GM10847 (cell line): ENCODE data around the gene IVNS1ABP.

Experiments
- POLR2A ChIP-seq: IDR thresholded peaks from 2 replicates; pipeline ENCODE4 v1.6.1; 2011; ENCODE audit not compliant: insufficient read length; ENCODE audit errors: extremely low read depth

IVNS1ABP gene

DNA sequence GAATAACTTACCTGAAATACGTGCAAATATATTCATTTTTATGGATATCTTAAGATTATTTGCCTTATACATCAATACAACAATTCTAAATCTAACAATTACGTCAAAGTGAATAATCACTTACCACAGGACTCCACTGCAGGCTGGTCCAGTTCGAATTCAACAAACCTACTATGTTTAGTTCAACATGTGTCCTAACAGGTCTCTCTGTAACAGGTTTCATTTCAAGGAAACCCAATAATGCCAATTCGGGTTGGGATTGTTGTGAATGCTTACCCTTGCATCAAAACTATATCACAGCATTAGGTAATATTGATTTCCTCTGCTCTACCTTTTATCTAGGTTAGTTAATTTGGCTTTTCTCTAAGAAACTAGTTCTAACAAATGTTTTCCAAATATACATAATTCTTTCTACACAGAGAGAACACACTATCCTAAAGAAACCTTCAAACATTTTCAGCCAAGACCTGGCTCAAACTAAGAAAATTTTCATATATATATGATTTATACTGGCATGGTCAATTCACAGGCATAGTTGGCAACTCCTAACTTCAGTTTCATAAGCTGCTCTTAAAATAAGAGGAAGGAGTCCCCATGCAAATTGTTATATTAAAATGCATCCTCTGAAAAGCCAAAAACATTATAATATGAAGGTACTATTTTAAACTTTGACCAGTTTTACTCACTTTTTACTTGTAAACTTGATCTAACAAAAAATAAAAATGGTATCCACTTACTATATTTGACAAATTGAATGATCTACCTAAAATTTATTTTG lies 4.5 kb downstream of the IVNS1ABP start:
- no peak for TF ChIP-seq POLR2A

DNA sequence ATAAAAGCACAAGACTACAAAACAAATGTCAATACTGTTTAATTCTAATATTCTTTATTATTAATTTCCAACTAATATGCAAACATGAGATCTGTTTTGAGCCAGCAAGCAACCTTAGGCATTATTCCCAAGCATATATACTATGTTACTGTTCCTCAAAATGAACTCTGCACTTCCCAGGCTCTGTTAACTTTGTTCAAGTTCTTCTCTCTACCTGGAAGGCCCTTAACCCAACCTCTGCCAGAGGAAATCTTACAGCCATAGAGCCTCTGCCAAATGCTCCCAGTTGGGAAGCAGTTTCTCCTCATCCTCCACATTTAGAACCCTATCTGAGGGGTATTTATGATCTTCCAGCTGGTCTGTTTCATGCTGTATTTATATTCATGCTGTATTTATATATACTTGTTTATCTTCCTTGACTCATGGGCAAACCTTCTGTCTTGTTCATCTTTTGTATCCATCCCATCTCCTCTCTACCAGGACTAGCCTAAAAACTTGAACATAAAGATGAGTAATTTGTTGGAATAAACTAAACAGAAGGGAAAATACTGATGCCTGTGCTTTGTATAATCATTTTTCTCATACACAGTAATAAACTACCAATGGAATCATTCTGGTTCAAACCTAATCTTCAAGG lies 5.3 kb downstream of the IVNS1ABP start:
- no peak for TF ChIP-seq POLR2A

GRCh38 chr1:185309566-185309965 lies 7.5 kb downstream of the IVNS1ABP start:
- no peak for TF ChIP-seq POLR2A

- no peak for TF ChIP-seq POLR2A
Measured at GRCh38 chr1:185308126-185308525, 8.9 kb downstream of the IVNS1ABP start.

- no peak for TF ChIP-seq POLR2A
Measured at GRCh38 chr1:185305419-185305818, 11.6 kb downstream of the IVNS1ABP start.

DNA sequence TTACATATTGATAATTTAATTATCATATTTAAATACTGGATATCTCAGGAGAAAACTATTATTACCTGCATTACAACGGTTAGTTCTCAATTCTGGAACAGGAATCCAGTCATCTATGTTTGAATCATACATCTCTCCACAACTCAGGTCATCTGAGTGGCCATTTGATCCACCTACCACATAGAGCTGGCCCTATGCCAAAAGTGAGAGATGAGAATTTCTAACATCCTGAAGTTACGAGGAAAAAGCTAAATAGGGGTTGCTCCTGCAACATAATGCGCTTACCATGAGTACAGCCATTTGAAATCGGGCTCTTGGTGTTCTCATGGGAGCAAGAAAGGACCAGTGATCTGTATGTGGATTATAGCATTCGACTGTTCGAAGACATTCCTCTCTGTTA lies 16.9 kb downstream of the IVNS1ABP start:
- no peak for TF ChIP-seq POLR2A

DNA sequence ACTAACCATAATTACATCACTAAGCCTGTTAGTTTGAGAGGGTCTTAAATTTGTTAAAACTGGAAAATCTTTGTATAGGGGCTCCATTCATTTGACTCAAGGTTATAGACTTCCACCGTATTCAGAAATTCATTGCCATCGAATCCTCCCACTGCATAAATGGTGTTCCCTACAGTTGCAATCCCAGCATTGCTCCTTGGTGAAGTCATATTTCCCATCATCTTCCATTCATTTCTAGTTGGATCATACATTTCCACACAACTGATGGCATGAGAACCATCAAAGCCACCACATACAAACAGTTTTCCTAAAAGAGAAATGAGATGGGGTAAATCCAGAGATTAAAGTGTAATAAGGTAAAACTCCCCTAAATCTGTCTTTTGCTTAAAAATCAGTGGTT lies 19.1 kb downstream of the IVNS1ABP start:
- no peak for TF ChIP-seq POLR2A

GRCh38 chr1:185295091-185295490 lies 22.0 kb downstream of the IVNS1ABP start:
- TF ChIP-seq POLR2A: no peak

- TF ChIP-seq POLR2A: no peak
Measured at GRCh38 chr1:185293967-185294542, 23.0 kb downstream of the IVNS1ABP start.

GRCh38 chr1:185292237-185292636 lies 24.8 kb downstream of the IVNS1ABP start:
- no peak for TF ChIP-seq POLR2A

DNA sequence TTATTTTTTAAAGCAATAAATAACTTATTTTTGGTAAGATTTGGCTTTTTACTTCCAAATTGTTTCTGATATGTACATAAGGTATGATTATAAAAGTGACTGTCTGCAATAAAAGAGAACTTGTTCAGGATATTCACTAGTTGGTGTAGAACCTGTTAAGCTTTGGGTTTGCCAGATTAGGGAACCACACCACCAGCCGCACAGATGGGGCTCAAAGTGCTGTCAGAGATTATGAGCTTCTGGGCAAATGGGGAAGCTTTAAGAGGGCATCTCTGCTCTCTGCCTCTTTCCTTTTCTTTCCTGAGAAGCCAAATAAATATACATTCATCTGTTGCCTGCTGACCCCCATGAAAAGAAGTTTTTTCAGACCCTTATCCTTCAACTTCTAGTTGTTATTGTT lies 25.4 kb downstream of the IVNS1ABP start:
- TF ChIP-seq POLR2A: no peak

DNA sequence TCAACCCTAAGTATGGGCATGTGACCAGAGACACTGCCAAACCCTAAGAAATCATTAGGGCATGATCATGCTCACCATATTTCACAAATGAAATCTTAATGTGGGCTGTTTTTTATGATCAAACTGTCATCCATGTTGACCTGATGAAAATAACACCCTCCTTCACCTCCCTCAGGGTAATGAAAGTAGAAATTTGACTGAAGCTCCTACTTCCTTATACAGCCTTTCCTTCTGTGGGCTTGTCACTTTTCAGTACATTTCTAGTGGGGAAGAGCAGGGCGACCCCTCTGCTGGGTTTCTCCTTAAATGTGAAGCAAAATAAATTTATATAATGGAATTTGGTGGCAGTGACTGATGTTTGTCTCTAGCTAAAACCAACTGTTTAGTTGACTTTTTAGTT lies 25.9 kb downstream of the IVNS1ABP start:
- no peak for TF ChIP-seq POLR2A

DNA sequence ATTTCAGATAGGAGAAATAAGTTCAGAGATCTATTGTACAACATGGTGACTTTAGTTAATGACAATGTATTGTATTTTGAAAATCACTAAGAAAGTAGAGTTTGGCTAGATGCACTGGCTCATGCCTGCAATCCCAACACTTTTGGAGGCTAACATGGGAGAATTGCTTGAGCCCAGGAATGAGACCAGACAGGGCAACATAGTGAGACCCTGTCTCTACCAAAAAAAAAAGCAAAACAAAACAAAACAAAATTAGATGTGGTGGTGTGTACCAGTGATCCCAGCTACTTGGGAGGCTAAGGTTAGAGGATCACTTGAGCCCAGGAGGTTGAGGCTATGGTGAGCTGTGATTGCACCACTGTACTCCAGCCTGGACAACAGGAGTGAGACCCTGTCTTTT lies 27.2 kb downstream of the IVNS1ABP start:
- TF ChIP-seq POLR2A: no peak

GRCh38 chr1:185288435-185288834 lies 28.6 kb downstream of the IVNS1ABP start:
- TF ChIP-seq POLR2A: no peak

GRCh38 chr1:185287451-185287850 lies 29.6 kb downstream of the IVNS1ABP start:
- no peak for TF ChIP-seq POLR2A

DNA sequence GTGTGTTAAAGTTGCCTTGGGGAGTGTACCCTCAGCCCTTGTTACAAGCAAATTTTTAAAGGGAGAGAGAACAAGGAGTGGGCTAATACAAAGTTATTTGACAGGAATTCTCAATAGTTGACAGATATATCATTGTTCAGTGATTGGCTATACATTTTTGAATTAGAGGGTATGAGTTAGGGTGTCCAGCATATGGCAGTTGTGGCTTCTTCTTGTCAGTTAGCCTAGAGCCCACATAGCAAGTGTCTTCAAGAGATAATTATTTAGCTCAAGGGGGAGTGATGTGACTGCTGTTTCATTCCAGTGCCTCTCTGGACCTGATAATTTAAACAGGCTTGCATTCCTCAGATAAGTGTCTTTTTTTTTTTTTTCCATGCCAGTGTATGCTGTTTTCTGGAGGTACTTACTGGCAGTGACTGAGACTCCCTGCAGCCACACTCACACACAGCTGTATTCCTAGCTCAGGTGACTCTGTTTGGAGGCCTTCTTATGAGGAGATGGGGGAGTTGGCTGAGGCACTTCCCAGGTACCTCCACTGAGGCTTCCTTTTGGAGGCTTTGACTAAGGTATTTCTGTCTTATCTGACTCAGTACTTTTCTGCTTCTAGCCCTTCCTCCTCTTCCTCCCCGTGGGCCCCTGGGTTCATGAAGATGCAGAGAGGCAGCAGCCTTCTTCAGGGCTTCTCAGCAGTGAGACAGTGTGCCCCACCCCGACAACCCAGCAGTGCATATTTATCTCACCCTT lies 32.3 kb downstream of the IVNS1ABP start:
- TF ChIP-seq POLR2A: no peak
